ENCODE measurements around the gene S100PBP.
"Not testable (repeated sequence)": the region's sequence is repeated elsewhere in the genome, so short reads cannot be mapped to it uniquely, and the experiment has no call there.

S100PBP gene

DNA sequence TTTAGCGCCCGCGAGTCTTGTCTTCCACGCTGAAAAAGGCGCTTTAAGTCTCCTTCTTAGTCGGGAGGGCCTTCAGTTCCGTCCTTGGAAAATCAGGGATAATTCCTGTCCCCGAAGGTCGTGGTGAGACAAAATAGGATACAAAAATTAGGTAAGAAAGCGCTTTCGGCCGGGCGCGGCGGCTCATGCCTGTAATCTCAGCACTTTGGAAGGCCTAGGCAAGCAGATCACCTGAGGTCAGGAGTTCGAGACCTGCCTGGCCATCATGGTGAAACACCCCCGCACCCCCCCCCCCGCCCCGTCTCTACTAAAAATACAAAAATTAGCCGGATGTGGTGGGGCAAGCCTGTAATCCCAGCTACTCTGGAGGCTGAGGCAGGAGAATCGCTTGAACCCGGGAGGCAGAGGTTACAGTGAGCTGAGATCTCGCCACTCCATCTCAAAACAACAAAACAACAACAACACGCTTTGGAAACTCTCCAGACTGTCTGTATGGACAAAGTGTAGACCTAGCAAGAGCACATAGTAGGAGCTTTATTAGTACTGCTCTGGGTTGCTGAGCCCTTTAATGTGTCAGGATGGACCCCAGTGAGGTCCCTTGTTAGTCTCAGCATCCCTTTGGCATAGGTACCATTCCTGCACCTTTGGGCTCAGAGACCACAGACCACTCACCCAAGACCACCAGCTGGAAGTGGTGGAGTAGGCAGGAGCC, 84.5 kb downstream of the S100PBP start:
- DNase-seq: no peak

DNA sequence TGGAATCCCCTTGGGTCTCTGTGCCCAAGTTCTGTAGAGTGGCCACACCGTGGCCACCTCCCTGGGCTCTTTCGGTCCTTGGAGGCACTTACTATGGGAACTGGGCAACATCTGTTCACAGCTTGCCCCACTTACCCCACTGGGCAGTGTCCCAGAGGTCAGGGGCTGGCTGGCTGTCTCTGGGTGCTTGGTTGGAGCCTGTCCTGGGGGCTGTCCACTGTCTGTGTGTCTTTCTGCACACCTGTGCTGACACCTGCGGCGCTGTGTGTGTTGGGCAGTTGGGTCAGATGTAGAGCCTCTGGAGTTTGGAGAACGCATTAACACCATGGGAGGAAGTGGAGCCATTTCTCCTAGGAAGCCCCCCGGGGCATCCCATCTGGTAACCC, 85.1 kb downstream of the S100PBP start:
- no peak for DNase-seq

DNA sequence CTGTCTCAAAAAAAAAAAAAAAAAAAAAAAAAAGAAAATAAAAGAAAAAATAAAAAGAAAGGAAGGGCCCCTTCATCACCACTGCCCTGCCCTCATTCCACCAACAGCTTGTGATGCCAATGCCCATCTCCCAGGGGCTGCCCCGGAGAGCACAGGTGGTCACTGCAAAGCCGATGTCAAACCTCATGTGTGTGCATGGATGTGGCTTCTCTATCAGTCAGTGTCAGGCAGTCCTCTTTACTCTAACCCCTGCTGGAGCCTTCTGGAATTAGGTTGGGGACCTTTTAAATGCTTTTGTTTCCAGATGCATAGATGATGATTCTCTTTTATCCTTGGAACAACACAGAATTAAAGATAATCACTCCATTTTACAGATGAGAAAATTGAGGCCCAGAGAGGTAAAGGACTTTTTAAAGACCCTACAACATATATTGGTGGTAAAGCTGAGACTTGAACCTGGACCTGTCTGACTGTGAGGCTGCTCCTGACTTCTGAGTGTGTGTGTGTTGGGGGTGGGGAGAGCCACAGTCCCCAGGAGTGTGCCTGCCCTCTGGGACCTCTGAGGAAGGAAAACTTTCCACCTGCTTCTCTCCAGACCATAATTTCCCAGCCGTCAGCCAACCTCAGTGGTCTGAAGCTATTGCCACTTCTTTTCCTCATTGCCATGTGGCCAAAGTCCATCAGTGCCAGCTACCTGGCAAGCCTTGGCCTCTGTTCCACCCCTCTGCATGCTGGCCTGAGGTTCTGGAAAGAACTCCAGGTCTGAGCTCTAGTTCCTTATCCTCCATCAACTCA, 86.7 kb downstream of the S100PBP start:
- DNase-seq: no peak

GRCh38 chr1:32904797-32905196, 87.3 kb downstream of the S100PBP start:
- DNase-seq: no peak

GRCh38 chr1:32905588-32905987, 88.1 kb downstream of the S100PBP start:
- not testable (repeated sequence) for DNase-seq

GRCh38 chr1:32906654-32907053, 89.2 kb downstream of the S100PBP start:
- no peak for DNase-seq

DNA sequence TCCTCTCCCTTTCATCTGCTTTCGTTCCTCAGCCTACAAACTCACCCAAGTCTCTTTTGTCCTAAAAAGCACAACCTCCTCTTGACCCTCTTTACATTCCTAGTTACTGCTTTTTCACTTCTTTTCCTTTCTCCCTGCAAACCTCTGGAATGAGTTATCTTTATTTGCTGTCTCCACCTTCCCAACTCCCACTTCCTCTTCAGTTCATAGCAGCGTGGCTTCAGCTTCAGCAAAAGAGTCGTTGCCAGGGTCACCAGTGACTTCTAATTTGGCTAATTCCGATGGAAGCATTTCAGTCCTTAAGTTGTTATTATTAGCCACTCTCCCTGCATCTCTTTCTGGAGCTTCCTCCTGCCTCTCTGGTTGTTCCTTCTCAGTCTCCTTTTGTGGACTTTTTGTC, 90.0 kb downstream of the S100PBP start:
- DNase-seq: no peak
